Cardiac muscle cell (in vitro differentiated cells and primary cell): Measurements from ENCODE around the gene PDK2. TPM values are rescaled to one million over a fixed set of nuclear protein-coding genes. Genes with fewer than 3 reads are reported as not detected.

ENCODE experiments used
- DNase-seq, 2 donors: peaks; one replicate each; pipeline versions ENCODE4 v3.0.0 to v3.0.0-alpha.2; 2010 to 2017; ENCODE audit warnings: low read depth in 1 of 2, low spot score in 1 of 2
- H3K27ac ChIP-seq: fragments of 200-600 bp; sonication (generic); 2 replicates; pipeline ENCODE4 v1.5.1; 2016
- H3K27me3 ChIP-seq: fragments of 200-600 bp; sonication (generic); 2 replicates; pipeline ENCODE4 v1.6.0; 2016; ENCODE audit warnings: control low read depth
- H3K36me3 ChIP-seq: fragments of 200-600 bp; sonication (generic); 2 replicates; pipeline ENCODE4 v1.5.1; 2016; ENCODE audit warnings: control low read depth
- H3K4me1 ChIP-seq: fragments of 200-600 bp; sonication (generic); 2 replicates; pipeline ENCODE4 v1.8.1; 2017; ENCODE audit warnings: low read depth, mild to moderate bottlenecking, mixed run types
- H3K4me3 ChIP-seq: fragments of 200-600 bp; sonication (generic); 2 replicates; pipeline ENCODE4 v1.5.1; 2016; ENCODE audit warnings: mild to moderate bottlenecking
- H3K9me3 ChIP-seq: fragments of 200-600 bp; sonication (generic); 2 replicates; pipeline ENCODE4 v1.5.1; 2017; ENCODE audit warnings: low read depth, mild to moderate bottlenecking, control low read depth
- polyA plus RNA-seq: library from polyadenylated mRNA; unstranded; fragments of >200 nt; fragmentation: Nextera tagmentation; extraction: Ambion mirVana; gene quantifications from 2 replicates; pipeline ENCODE4 v1.2.1, GENCODE V29; 2016
- total RNA-seq: library from RNA; depleted of rRNA; stranded (reverse); fragments of >200 nt; gene quantifications from 2 replicates; pipeline ENCODE4 v1.2.3, GENCODE V29; 2016
- TF ChIP-seq, protein P1 (sequence below): IDR thresholded peaks from 2 replicates; pipeline ENCODE4 v1.5.1; 2012; ENCODE audit warnings: low read depth, mild to moderate bottlenecking, low read length

PDK2 gene
- total and polyA plus RNA-seq, 2 experiments from 2014 or later = 88.5 to 146 TPM

DNA sequence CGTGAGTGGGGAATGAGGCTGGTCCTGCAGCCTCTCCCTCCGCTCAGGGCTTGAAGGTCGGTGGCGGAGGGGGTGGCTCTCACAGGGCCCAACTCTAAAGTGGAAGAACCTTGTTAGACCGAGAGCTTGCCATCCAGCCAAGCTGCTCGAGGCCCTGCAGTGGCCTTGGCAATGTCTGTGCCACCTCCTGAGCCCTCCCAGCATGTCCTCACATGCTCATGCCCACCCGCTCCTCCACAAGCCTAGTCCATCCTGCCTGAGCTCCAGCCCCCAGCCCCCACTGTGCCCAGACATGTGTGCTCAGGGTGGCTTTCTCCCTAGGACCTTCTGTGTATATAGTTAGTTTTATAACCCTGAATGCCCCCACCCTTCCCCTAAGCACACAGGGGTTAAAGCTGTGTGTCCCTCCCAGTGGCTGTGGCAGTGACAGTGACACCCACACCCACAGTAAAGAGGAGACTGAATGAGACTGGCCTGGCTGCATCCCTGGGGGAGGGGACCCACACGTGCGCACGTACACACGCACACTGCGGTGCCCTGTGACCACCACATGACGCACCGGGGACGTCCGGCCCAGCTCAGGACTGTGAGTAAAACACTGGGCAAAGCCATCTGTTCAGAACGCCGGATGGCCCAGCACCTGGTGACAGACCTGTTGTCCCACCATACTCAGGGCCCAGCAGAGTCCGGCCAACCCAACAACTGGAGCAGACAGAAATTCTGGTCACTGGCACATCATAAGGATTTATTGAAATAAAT lies 15.6 kb downstream of the PDK2 start:
- TF ChIP-seq, protein P1, sequence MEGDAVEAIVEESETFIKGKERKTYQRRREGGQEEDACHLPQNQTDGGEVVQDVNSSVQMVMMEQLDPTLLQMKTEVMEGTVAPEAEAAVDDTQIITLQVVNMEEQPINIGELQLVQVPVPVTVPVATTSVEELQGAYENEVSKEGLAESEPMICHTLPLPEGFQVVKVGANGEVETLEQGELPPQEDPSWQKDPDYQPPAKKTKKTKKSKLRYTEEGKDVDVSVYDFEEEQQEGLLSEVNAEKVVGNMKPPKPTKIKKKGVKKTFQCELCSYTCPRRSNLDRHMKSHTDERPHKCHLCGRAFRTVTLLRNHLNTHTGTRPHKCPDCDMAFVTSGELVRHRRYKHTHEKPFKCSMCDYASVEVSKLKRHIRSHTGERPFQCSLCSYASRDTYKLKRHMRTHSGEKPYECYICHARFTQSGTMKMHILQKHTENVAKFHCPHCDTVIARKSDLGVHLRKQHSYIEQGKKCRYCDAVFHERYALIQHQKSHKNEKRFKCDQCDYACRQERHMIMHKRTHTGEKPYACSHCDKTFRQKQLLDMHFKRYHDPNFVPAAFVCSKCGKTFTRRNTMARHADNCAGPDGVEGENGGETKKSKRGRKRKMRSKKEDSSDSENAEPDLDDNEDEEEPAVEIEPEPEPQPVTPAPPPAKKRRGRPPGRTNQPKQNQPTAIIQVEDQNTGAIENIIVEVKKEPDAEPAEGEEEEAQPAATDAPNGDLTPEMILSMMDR = no peak
- peaks cover 42% of the 10 kb centered on the region for H3K4me1 ChIP-seq
- DNase-seq = no peak
- peaks cover 12% of the 10 kb centered on the region for H3K36me3 ChIP-seq
- H3K9me3 ChIP-seq = no peaks in the 10 kb centered on the region
- no peaks in the 10 kb centered on the region for H3K27me3 ChIP-seq
- peak overlapping the region; percentile 100 for H3K27ac ChIP-seq
- H3K4me3 ChIP-seq = no peak overlapping the region

DNA sequence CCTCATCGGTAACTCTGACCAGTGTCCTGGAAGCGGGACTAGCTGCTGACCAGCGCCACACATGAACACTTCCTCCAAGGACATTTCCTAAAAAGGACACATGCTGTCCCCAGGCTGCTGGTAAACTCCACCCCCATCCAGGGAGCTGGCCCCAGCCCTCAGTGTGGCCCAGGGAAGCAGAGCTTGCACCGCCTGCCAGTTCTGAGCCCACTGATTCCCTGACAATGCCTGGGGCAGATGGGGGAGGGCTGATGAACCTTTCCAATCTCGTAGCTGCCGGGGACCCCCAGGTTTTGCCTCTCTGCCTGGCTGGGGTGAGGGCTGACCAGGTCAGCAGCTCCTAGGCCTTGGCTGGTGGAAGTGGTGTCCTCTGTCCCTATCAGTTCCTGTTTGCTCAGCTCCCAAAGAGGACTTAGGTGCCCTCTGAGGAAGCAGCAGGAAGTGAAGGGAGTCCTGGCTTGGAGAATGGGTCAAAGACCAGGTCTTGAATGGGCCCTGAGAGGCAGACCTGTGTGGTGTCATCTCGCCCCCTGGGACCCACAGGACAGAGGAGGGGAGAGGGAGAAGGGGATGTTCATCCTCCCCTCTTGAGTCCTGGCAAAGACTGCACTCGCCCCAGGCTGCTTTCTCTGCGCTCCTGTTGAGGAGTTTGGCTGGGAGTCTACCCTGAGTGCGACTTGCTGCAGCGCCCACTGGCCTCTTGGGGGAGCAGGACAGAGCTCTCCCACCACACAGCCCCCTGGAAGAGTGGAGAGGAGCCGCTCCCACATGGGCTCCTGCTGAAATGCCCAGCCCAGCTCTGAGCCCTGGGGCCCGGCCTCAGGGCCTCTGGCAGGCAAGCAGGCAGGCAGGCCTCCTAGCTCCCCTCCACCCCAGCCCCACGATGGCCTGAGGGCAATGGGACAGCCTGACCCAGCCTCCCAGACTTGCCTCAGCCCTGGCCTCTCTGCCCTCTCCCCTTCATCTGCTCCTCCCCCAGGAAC lies 16.8 kb downstream of the PDK2 start:
- TF ChIP-seq, protein P1 = no peak
- Histone ChIP-seq H3K27me3 (no peaks in the 10 kb centered on the region), H3K9me3 (no peaks in the 10 kb centered on the region), H3K4me1 (peaks cover 42% of the 10 kb centered on the region), H3K4me3 (no peak overlapping the region), H3K27ac (peak overlapping the region; percentile 100), H3K36me3 (peaks cover under 1% of the 10 kb centered on the region)
- peak in 1 of 2 donors; percentile 93 for DNase-seq

DNA sequence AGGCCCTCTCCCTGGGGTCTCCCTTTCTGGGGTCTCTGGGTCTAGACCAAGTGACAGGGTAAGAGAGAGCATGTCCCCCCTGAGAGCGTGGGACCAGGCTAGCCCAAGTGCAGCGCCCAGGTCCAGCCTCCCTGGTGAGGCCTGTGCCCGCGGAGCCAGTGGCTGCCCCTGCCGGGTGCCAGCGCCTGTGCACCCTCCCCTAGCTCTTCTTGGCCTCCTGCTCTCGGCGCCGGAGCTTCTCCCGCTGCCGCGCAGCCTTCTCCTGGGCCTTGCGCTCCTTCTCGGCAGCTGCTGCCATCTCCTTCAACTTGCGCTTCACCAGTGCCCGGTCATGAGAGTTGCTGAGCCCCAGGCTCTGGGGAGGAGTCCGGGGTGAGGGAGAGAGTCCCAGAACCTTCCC lies 17.5 kb downstream of the PDK2 start:
- Histone ChIP-seq H3K4me1 (peaks cover 42% of the 10 kb centered on the region), H3K4me3 (no peak overlapping the region), H3K36me3 (no peaks in the 10 kb centered on the region), H3K27ac (peak overlapping the region; percentile 100), H3K9me3 (no peaks in the 10 kb centered on the region), H3K27me3 (no peaks in the 10 kb centered on the region)
- TF ChIP-seq, protein P1 = no peak
- no peak for DNase-seq

DNA sequence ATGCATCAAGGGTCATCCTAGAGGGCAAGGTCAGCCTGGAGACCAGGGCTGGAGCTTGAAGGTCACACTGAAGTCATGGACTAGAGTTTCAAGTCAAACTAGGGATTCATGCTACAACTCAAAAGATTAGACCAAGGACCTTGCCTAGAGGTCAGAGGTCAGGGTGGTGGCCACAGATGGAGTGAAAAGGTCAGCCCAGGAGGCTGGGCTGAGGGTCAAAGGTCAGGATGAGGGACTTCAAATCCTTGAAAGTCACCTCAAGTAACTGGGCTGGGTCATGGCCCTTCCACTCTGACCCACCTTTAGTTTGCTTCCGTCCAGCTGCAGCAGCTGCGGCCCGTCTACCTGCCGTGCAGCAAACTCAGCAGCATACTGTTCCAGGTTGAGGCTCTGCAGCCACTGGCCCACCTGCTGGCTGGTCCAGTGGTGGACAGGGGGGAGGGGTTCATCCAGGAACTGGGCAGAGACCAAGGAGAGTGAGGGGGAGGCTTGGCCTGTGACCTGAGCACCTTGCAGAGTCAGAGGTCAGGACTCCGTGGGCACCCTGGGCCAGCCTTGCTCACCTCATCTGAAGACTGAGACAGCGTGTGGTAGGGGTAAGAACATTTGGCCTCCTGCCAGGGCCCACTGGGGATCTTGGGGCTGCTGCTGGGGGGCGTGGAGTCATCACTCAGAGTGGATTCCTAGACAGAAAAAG lies 18.6 kb downstream of the PDK2 start:
- H3K27me3 ChIP-seq = no peaks in the 10 kb centered on the region
- H3K9me3 ChIP-seq = no peaks in the 10 kb centered on the region
- H3K4me3 ChIP-seq = no peak overlapping the region
- TF ChIP-seq, protein P1 = no peak
- H3K4me1 ChIP-seq = peaks cover 33% of the 10 kb centered on the region
- no peaks in the 10 kb centered on the region for H3K36me3 ChIP-seq
- peak overlapping the region; percentile 100 for H3K27ac ChIP-seq
- DNase-seq = no peak

DNA sequence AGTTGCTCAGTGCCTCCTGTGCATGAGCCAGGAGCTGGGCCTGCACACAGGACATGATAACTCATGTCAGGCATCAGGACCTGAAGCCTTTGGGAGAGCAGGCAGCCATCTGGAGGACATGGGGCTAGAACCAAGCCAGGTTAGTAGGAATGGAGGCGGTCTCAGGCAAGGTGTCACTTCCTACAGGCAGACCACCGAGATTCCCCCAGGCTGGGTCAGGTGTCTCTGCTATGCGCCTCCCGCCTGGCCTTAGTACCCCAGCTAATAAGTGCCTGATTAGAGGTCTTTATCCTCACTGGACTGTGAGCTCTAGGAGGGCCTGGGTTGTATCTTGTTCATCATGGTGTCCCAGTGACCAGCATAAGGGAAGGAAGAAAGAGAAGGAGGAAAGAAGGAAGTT lies 19.2 kb downstream of the PDK2 start:
- DNase-seq = no peak
- no peaks in the 10 kb centered on the region for H3K9me3 ChIP-seq
- no peaks in the 10 kb centered on the region for H3K27me3 ChIP-seq
- peaks cover 28% of the 10 kb centered on the region for H3K4me1 ChIP-seq
- no peak overlapping the region for H3K4me3 ChIP-seq
- TF ChIP-seq, protein P1 = no peak
- no peaks in the 10 kb centered on the region for H3K36me3 ChIP-seq
- H3K27ac ChIP-seq = no peak overlapping the region
